ENCODE results near the gene HS3ST4.
A peak's percentile ranks its signal among the peaks of the same experiment; 100 is the strongest.

The HS3ST4 gene

GRCh38 chr16:25897702-25898101, 205.9 kb downstream of the HS3ST4 start:
- no peak for DNase-seq

GRCh38 chr16:25905810-25906209, 214.1 kb downstream of the HS3ST4 start:
- DNase-seq, result no peak

- DNase-seq, result no peak
These were observed 219.2 kb downstream of the HS3ST4 start for GRCh38 chr16:25910971-25911370.

GRCh38 chr16:25912321-25912720, 220.6 kb downstream of the HS3ST4 start:
- DNase-seq, result no peak

GRCh38 chr16:25914357-25914962, 222.7 kb downstream of the HS3ST4 start:
- no peak for DNase-seq

GRCh38 chr16:25916037-25916436, 224.3 kb downstream of the HS3ST4 start:
- no peak for DNase-seq

- no peak for DNase-seq
These were observed 230.7 kb downstream of the HS3ST4 start for GRCh38 chr16:25922438-25922837.

- DNase-seq, result no peak
These were observed 233.7 kb downstream of the HS3ST4 start for GRCh38 chr16:25925421-25925820.

GRCh38 chr16:25931473-25932035, 239.8 kb downstream of the HS3ST4 start:
- no peak for DNase-seq

GRCh38 chr16:25941800-25942499, 250.2 kb downstream of the HS3ST4 start:
- DNase-seq, result no peak

GRCh38 chr16:25950586-25951281, 259.0 kb downstream of the HS3ST4 start:
- DNase-seq, result no peak

- DNase-seq, result no peak
These were observed 260.2 kb downstream of the HS3ST4 start for GRCh38 chr16:25951999-25952398.

GRCh38 chr16:25952983-25953382, 261.2 kb downstream of the HS3ST4 start:
- no peak for DNase-seq

GRCh38 chr16:25957707-25958106, 265.9 kb downstream of the HS3ST4 start:
- no peak for DNase-seq

- DNase-seq, result no peak
These were observed 267.5 kb downstream of the HS3ST4 start for GRCh38 chr16:25959221-25959620.

GRCh38 chr16:25966172-25967097, 274.7 kb downstream of the HS3ST4 start:
- DNase-seq, result no peak

- no peak for DNase-seq
These were observed 285.4 kb downstream of the HS3ST4 start for GRCh38 chr16:25977121-25977520.

GRCh38 chr16:25978218-25978617, 286.5 kb downstream of the HS3ST4 start:
- no peak for DNase-seq

GRCh38 chr16:25988084-25988483, 296.3 kb downstream of the HS3ST4 start:
- DNase-seq, result no peak

- no peak for DNase-seq
These were observed 297.1 kb downstream of the HS3ST4 start for GRCh38 chr16:25988882-25989281.

- DNase-seq, result no peak
These were observed 304.3 kb downstream of the HS3ST4 start for GRCh38 chr16:25996052-25996451.

GRCh38 chr16:26005336-26005735, 313.6 kb downstream of the HS3ST4 start:
- DNase-seq, result peak; percentile 6

- DNase-seq, result no peak
These were observed 320.6 kb downstream of the HS3ST4 start for GRCh38 chr16:26012376-26012775.

All from NCI-H1092 treated with DMSO at 0.1 percent for 48 hours (cell line).